HG03342 (cell line): ENCODE results near the gene GNB1.
"Not testable (repeated sequence)": the region's sequence is repeated elsewhere in the genome, so short reads cannot be mapped to it uniquely, and the experiment has no call there.

Experiments used
- ATAC-seq: cut with Tn5 transposase; IDR thresholded peaks from one replicate; pipeline ENCODE4 v1.9.1; 2021; ENCODE audit warnings: mild to moderate bottlenecking, moderate library complexity; ENCODE audit not compliant: unreplicated experiment

The GNB1 gene

DNA sequence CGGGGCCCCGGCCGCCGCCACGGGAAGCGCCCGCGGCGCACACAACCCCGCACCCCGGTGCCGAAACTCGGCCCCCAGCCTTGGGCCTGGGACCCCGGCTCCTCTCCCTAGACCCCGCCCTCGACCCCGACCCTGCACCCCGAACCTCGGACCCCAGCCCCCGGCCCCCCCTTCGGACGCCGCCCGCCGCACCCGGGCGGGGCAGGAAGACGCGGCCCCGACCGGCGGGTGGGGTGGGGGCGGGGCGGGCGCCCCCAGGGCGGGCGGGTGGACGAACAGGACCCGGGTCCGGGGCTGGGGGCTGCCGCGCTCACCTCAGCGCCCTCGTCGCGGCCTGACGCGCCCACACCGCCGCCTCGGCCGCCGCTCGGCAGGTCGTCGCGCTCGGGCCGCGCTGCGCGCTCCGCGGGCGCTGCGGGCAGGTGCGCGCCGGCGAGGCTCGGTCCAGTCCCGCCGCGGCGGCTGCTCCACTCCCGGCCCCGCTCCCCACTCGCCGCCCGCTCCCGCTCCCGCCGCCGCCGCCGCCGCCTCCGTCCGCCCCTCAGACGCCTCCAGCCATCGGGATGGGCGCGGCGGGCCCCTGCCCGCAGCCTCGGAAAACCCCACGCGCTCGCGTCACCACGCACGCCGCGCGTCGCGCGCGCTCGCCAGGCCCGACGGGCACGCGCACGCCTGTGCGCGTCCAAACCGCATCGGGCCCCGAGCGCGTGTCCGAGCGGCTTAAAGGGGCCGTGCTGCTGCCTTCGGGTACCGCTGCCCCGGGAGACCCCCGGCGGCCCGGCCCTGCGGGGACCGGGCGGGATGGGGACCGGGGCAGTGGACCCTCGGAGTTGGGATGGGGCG lies at the start of gene GNB1:
GNB1 (minus strand) TSS at position 582 of the 843 bp plus-strand sequence. CDS start 65,634 bp downstream, outside the sequence.
- ATAC-seq: peak; percentile 66

DNA sequence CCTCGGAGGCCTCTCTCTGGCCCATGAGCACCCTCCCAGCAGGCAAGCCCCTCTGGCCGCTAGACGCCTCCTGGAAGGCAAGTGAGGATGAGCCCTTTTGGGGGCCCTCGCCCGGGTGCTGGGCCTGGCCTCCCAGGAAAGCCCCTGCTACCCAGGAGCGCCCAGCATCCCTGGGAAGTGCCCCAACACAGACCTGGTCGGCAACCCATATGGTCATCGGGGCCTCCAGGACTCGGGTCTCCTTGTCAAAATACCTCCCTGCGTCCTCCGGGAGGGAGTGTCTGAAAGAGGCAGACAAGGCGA lies 49.2 kb upstream of the GNB1 start:
- ATAC-seq: no peak

DNA sequence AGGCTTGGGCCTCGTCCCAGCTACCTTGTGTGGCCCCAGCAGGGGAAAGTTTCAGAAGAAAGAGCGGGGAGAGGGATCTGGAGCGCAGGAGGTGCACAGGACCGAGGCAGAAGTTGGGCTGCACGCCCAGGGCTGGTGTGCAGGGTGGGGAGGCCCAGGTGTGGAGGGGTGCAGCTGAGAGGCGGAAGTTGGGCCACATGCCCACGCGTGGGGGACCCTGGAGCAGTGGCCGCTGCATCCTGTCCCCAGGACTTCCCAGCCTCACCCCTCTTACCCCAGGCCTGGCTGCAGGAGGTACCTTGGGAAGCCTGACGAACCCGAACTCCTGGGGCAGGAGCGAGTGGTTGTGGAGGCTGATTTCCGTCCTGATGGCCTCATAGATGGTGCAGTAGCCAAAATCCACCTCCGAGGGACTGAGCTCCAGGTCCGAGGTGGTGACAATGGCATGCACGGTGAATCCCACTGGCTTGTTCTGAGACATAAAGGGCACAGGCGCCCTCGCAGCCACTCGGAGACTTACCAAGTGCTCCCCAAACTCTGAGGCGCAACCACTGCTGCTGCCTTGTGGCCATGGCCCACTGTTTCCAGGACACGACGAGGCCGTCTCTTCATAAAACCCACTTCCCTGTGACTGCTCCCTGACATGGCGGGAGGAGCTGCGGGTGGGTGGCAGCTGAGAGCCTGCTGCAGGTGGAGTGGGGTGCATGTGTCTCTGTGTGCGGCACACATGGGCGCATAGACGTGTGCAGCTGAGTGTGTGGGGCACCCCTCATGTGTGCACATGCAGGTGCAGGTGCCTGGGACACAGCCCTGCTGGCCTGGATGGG lies 48.6 kb upstream of the GNB1 start:
- ATAC-seq: no peak

DNA sequence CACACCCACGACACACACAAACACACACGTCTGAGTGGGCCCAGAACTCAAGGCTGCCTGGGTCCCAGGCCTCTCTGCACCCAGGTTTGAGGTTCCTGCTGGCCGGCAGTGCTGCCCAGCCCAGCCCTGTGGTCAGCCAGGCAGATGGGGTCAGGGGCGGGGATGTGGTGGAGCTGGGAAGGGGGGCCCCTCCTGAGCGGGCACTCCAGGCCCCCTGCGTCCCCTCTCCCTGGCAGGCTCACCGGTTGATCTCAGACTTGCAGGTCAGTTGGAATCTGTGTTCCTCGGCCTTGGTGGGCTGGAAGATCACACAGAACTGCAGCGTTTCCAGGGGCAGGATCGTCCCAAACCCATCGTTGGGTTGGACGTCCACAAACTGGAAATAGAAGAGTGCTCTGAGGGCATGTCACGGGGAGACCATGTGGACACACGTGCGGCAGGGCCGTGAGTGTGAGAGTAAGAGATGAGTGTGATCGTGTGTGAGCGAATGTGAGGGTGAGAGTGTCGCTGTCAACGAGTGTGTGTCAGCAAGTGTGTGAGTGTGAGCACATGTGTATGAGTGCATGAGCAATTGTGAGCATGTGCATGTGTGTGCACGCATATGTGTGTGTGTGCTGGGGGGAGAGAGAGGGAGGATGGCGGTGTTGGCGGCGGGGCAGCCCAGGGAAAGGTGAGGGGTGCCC lies 47.9 kb upstream of the GNB1 start:
- no peak for ATAC-seq

GRCh38 chr1:1938276-1938573 lies 47.3 kb upstream of the GNB1 start:
- ATAC-seq: no peak

DNA sequence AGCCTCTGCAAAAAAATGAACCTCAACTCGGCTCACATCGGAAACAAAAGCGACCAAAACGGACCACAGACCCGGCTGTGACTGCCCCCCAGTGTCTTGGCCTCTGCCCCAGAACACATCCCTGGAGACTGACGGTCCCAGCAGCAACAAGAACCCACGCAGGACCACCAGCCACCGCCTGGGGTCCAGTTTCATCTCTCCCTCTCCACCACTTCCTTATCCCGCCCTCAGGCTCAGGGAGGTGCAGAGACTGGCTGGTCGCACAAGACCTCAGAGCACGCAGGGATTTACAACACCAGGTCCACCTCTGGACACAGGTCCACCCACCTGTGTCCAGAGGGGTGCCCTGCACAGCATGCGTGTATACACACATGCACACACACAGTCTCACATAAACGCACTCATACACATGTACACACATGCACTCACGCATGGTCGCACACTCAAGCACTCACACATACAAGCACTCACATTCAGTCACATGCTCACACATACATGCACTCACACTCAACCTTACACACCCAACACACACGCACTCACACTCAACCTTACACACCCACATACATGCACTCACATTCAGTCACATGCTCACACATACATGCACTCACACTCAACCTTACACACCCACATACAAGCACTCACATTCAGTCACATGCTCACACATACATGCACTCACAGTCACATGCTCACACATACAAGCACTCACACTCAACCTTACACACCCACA lies 46.8 kb upstream of the GNB1 start:
- ATAC-seq: no peak

DNA sequence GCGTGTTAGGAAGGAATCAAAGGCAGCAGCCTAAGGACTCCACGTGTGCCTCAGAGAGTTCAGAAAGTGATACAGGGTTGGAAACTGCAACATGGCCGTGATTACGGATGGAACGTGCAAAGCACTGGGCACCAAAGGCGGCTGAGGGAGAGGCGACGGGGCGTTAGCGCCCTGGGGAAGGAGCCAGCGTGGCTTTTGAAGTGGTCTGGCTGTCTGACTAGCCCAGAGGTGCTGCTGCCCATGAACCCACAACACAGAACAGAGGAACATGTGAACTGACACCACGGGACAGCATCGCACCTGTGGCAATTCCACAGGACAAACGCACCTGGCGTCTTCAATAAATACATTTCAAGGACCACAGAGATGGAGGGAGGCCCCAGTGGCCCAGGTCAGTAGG lies 46.2 kb upstream of the GNB1 start:
- ATAC-seq: no peak

DNA sequence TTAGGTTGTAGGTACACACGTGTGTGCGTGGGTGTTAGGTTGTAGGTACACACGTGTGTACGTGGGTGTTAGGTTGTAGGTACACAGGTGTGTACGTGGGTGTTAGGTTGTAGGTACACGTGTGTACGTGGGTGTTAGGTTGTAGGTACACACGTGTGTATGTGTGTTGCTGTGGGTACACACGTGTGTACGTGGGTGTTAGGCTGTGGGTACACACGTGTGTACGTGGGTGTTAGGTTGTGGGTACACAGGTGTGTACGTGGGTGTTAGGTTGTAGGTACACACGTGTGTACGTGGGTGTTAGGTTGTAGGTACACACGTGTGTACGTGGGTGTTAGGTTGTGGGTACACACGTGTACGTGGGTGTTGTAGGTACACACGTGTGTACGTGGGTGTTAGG lies 44.0 kb upstream of the GNB1 start:
- not testable (repeated sequence) for ATAC-seq

DNA sequence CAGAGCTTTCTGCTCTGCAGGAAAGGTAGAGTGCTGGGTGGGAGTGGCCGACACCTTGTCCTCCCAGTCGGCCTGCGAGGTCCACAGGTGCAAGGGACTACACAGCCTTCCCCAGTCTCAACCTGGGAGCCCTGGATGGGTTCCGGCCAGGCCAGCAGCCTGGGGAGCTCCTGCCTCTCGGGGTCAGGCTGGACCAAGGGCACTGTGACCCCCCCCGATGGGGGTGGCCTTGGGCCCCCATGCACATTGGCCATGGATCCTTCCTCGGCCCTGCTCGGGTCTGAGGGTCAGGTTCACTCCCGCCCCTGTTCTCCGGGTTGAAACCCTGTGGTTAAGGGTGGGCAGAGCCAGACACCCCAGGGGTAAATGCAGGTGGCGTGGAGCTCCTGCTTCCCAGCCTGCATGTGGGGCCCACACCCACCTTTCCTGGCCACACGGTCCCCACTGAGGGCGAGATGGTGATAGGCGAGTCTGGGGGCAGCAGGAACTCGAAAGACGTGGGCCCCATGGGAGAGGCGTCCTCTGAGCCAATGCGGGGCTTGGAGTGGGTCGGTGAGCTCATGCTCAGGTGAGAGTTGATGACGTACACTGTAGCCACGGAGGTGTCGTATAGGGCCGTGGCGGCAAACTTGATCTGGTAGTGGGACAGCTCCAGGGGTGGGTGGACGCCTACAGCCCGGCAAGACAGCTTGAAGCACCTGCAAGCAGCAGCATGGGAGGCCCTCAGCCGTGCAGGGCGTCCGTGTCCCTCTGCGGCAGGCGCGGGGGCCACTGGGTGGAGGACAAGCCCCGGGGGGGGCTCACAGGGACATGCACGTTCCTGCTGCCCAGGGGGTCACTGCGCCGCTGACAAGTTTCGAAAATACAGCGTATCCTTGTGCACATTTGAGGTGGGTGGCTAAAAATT lies 39.0 kb upstream of the GNB1 start:
- ATAC-seq: no peak

DNA sequence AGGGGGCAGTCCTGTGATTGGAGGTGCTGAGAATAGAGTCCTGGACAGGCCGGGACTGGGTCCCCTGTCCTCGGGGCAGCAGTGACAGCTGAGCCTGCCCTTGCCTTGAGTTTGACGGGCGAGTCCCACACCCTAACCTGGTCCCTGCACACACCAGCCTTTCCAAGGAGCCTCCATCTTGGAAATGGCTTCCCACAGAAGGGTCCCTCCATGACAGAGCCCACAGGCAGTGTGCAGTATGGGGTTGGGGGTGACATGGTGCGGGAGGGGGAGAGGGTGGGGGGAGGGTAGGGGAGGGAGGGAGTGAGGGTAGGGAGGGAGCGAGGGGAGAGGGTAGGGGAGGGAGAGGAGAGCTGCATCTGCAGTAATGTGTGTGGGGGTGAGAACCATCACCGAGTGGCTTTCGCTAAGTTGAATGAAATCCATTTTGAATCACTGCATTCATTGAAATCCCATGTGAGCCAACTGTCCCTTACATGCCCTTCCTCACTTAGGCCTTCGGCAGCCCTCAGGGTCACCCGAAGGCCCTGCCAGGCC lies 38.3 kb upstream of the GNB1 start:
- no peak for ATAC-seq

GRCh38 chr1:1928231-1929101 lies 37.6 kb upstream of the GNB1 start:
- no peak for ATAC-seq

DNA sequence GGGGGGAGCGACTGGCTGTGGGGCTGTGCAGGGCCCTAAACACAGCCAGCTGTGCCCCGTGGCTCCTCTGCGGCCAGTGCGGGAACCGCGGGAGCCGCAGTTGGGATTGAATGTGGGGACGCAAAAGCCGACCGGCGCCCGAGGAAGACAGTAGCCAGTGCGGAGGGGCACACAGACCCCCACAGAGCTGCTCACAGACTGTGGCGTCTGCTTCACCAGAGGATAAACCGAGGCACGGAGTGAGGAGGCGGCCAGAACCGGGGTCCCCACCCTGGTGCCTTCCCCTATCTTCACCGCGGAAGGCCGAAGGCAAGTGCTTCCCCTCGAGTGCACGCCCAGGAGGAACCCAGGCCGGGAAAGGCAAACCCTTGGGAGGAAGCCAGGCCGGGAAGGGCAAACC lies 36.9 kb upstream of the GNB1 start:
- ATAC-seq: no peak

DNA sequence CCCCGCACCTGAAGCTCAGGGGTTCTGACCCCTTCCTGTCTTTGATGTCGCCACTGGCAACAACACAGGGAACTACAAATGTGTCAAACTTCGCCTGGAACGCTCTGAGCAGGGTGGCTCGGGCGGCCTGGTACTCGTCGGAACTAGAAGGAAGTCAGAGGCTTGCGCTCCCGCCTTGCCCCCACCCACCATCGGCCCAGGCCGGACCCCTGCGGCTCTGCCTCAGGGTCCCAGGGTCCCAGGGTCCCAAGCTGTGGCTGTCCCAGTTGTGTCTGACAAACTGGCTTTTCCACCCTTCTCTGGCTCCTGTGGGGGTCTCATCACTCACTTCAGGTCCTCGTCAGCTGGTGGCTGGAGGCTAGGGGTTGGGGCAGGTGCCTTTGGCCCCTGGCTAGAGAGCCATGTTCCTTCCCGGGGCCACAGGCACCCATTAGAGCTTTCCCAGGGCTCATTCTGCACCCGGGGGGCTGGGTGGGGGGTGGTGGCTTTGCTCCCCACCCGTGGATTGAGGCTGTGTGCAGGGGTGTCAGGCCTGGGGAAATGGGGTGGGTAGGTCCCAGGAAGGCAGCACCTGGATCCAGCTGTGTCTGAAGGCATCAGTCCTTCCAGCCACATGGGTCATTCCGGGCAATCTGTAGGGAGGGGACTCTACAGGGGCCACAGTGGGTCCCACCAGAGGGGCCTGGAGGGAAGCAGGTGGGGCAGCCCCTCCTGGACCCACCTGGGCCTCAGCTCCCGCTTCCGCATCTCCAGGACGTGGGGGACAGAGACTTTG lies 36.2 kb upstream of the GNB1 start:
- ATAC-seq: no peak

GRCh38 chr1:1926346-1926811 lies 35.5 kb upstream of the GNB1 start:
- ATAC-seq: no peak

GRCh38 chr1:1925437-1926345 lies 34.8 kb upstream of the GNB1 start:
- ATAC-seq: no peak

DNA sequence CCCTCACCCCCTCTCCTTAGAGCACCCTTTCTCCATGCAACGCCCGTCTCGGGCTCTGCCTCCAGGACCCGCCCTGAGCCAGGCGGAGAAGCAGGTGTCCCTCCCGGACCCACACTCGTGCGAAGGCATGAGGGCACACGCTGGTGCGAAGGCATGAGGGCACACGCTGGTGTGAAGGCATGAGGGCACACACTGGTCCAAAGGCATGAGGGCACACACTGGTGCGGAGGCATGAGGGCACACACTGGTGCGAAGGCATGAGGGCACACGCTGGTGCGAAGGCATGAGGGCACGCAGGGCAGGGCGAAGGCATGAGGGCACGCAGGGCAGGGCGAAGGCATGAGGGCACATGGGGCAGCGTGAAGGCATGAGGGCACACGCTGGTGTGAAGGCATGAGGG lies 34.0 kb upstream of the GNB1 start:
- no peak for ATAC-seq

DNA sequence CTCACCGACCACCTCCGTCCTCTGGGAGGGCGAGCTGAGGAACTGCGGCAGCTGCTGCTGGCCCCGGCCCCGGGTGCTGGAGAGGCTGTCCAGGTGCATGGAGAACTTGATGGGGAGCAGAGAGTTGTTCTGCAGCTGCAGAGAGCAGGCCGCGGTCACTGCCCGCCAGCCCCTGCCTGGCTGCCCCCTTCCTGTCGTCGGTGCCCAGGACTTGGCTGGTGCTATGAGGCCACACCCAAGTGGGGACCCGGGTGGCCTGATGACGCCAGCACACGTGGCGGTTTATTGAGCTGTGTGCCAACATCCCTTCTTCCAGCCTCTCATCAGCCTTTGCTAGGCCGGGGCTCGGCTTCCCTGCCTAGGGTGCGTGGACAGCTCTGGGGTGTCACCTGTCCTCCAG lies 33.5 kb upstream of the GNB1 start:
- no peak for ATAC-seq
